Measurements from ENCODE around the gene SH3RF1. TPM values are rescaled to one million over a fixed set of nuclear protein-coding genes. Genes with fewer than 3 reads are reported as not detected.

Gene SH3RF1
- total RNA-seq, 1 donor: 57.8 TPM

DNA sequence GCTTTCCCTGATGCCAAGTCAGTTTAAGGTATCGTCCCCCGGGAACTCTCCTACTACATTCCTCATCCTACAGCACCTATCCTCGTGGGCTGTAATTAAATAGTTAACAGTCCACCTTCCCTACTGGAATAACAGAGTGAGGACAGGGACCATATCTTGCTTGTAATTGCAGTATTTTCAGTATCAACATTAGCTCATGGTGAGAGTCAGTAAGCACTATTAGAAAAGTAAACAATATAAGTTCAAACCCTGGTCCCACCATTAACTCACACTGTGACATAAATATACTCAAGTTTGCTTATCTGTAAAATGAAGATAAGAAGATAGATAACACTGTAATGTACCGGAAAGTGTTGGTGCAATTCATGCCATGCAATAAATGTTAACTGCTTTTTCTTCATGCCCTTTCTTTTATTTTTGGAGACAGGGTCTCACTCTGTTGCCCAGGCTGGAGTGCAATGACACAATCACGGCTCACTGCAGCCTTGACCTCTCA, 61.3 kb downstream of the SH3RF1 start:
- no peak overlapping the region for H3K4me3 ChIP-seq (ENCODE audit: low read depth, low read length)
- TF ChIP-seq, protein P1, sequence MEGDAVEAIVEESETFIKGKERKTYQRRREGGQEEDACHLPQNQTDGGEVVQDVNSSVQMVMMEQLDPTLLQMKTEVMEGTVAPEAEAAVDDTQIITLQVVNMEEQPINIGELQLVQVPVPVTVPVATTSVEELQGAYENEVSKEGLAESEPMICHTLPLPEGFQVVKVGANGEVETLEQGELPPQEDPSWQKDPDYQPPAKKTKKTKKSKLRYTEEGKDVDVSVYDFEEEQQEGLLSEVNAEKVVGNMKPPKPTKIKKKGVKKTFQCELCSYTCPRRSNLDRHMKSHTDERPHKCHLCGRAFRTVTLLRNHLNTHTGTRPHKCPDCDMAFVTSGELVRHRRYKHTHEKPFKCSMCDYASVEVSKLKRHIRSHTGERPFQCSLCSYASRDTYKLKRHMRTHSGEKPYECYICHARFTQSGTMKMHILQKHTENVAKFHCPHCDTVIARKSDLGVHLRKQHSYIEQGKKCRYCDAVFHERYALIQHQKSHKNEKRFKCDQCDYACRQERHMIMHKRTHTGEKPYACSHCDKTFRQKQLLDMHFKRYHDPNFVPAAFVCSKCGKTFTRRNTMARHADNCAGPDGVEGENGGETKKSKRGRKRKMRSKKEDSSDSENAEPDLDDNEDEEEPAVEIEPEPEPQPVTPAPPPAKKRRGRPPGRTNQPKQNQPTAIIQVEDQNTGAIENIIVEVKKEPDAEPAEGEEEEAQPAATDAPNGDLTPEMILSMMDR (IDR thresholded peaks at IDR 0.05; ENCODE audit: insufficient read depth, low read length): no peak
- DNase-seq (ENCODE audit: low read depth): peak; percentile 55

DNA sequence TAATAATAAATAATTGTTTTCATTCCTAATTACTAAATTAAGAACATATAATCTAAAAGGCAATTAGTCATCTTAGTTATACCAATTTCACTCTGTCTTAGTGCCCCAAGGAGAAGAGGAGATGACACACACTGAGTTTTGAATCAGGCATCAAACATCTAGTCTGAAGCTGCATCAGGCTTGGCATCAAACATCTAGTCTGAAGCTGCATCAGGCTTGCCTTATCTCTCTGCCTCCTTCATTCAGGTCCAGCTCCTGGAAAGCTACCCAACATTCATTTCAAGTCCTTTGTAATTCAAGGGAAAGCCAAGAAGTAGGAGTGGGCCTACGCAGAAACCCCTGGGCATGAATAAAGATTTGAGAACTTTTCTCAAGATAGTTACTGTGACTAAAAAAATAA, 62.2 kb downstream of the SH3RF1 start:
- no peak overlapping the region for H3K4me3 ChIP-seq (ENCODE audit: low read depth, low read length)
- DNase-seq (ENCODE audit: low read depth): peak; percentile 79
- TF ChIP-seq, protein P1 (IDR thresholded peaks at IDR 0.05; ENCODE audit: insufficient read depth, low read length): no peak

DNA sequence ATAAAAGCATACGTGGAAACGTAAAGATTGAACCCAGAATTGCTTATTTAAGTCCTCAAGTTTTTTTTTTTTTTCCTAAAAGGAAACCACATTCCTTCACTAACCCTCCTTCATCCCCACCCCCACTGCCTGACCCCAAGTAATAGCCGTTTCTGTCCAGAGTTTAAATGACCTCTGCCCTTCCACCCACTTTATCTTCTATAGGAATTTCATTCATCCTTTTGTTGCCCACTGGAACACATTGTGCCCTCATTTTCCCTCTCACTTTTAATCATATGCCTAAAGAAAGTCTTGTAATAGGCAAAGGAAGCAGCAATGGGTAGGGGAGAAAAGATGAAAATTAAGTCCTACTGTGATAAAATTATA, 62.7 kb downstream of the SH3RF1 start:
- H3K4me3 ChIP-seq (ENCODE audit: low read depth, low read length): no peak overlapping the region
- TF ChIP-seq, protein P1 (IDR thresholded peaks at IDR 0.05; ENCODE audit: insufficient read depth, low read length): no peak
- DNase-seq (ENCODE audit: low read depth): no peak

DNA sequence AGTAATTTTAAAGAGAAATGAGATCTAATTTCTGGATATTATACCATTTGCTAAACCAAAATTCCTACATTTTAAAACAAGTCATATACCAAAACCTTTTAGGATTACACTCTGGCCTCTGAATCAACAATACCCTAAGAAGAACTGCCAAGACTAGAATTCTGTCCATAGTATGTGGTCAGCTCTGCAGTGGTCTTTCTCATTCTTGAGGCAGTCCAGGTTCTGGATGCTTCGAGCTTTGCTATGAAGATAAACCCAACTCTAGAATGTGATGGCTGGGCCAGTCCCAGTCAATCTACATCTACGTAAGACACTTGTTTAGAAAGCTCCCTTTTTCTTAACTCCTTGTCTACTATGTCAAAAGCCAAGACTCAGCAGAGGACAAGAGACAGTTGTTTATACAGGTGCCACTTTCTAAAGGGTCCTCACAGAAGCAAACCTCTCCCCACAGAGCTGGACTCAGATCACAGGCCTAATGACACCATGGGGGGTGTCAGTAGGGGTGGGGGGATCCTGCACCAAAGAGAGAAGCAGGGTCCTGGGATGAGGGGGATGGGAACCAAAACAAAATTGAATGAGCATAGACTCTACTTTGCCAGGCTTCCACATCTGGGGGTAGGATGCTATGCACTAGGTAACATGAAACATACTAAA, 63.2 kb downstream of the SH3RF1 start:
- no peak overlapping the region for H3K4me3 ChIP-seq (ENCODE audit: low read depth, low read length)
- TF ChIP-seq, protein P1 (IDR thresholded peaks at IDR 0.05; ENCODE audit: insufficient read depth, low read length): no peak
- DNase-seq (ENCODE audit: low read depth): peak; percentile 49

DNA sequence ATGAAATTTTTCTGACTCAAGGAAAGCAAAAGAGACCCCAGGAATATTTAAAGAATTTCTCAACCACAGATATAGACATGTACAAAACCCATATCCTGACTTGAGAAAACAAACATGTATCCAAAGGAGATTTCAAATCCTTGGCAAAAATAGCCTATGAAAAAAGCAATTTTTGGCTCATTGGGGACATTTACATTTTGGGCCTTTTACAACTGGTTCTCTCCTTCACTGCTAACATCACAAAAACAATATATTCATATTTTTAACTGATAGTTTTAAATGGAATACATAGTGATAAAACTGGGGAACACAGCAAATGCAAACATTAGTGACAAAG, 65.0 kb downstream of the SH3RF1 start:
- DNase-seq (ENCODE audit: low read depth): no peak
- H3K4me3 ChIP-seq (ENCODE audit: low read depth, low read length): no peak overlapping the region
- TF ChIP-seq, protein P1 (IDR thresholded peaks at IDR 0.05; ENCODE audit: insufficient read depth, low read length): no peak

DNA sequence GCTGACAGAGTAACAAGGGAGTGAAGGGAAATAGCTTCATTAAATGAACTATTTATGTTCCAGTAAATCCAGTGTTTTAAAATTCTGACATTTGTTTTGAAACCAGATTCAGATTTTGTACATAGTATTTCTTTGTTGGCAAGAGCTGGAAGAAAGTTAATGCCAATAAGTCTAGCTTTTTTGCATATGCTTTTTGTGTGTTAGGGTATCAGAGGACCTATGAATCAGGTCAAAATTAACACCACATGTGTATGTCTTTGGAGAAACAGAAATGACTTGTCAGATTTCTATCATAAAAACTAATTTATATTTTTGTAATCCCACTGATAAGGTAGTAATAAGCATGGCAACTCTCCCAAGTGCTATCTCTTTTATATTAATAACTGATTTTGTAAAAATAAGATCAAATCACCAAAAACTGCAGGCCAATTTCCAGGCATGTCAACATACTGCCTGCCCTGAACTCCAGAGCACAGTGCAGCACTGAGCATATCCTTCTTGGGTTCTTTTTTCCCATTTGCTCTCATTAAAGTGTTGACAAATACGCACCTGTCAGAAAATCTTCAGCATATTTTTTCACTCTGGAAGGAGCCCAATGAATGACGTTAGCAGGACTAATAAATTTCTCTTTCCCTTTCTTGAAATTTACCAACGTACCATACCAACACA, 65.5 kb downstream of the SH3RF1 start:
- no peak overlapping the region for H3K4me3 ChIP-seq (ENCODE audit: low read depth, low read length)
- DNase-seq (ENCODE audit: low read depth): peak; percentile 82
- TF ChIP-seq, protein P1 (IDR thresholded peaks at IDR 0.05; ENCODE audit: insufficient read depth, low read length): no peak
